Occipital lobe (tissue), 2 donors: ENCODE results near the gene LGALS3BP. TPM values are rescaled to one million over a fixed set of nuclear protein-coding genes. Genes with fewer than 3 reads are reported as not detected.

ENCODE experiments used
- DNase-seq: peaks from one replicate; lab custom pipeline; 2025; lab: John Stamatoyannopoulos, UW
- total RNA-seq: library from RNA; depleted of rRNA; stranded (reverse); fragments of >200 nt; gene quantifications from one replicate; pipeline ENCODE4 v1.2.3, GENCODE V29; 2014

LGALS3BP gene
- total RNA-seq, 1 donor from 2014 or later = 24.2 TPM

GRCh38 chr17:78985395-78985794, 5.7 kb upstream of the LGALS3BP start:
- DNase-seq = no peak

GRCh38 chr17:78981010-78981888, 1.5 kb upstream of the LGALS3BP start:
- DNase-seq = no peak

GRCh38 chr17:78980624-78980972, 875 bp upstream of the LGALS3BP start:
- DNase-seq = no peak

GRCh38 chr17:78977997-78978973, 1.4 kb downstream of the LGALS3BP start:
- DNase-seq = no peak

GRCh38 chr17:78977681-78977943, 2.1 kb downstream of the LGALS3BP start:
- DNase-seq = no peak

GRCh38 chr17:78976907-78977680, 2.6 kb downstream of the LGALS3BP start:
- no peak for DNase-seq

- no peak for DNase-seq
Observed at GRCh38 chr17:78974635-78975591, 4.8 kb downstream of the LGALS3BP start.

GRCh38 chr17:78973792-78974520, 5.8 kb downstream of the LGALS3BP start:
- no peak for DNase-seq

- no peak for DNase-seq
Observed at GRCh38 chr17:78973196-78973595, 6.5 kb downstream of the LGALS3BP start.

GRCh38 chr17:78972507-78973105, 7.1 kb downstream of the LGALS3BP start:
- DNase-seq = no peak

GRCh38 chr17:78971756-78972506, 7.8 kb downstream of the LGALS3BP start:
- no peak for DNase-seq

GRCh38 chr17:78970834-78971755, 8.6 kb downstream of the LGALS3BP start:
- DNase-seq = peak; percentile 59

GRCh38 chr17:78969865-78970264, 9.9 kb downstream of the LGALS3BP start:
- DNase-seq = no peak

GRCh38 chr17:78967782-78968362, 11.9 kb downstream of the LGALS3BP start:
- DNase-seq = no peak

- no peak for DNase-seq
Observed at GRCh38 chr17:78966910-78967600, 12.7 kb downstream of the LGALS3BP start.

- DNase-seq = no peak
Observed at GRCh38 chr17:78966123-78966813, 13.5 kb downstream of the LGALS3BP start.
